MCF 10A (cell line): ENCODE measurements around the gene PHLDA3. TPM values are rescaled to one million over a fixed set of nuclear protein-coding genes. Genes with fewer than 3 reads are reported as not detected.
A peak's percentile ranks its signal among the peaks of the same experiment; 100 is the strongest.

Experiments used
- BruUV-seq: library from RNA; stranded (reverse); fragments of 400-500 nt; replicated peaks from 2 replicates; lab custom pipeline; 2021; lab: Mats Ljungman, UMichigan
- CTCF ChIA-PET: fragments of 300-600 bp; sonication (Branson Sonifier 250); formaldehyde crosslinking; extraction: SDS; loops from one replicate; lab custom pipeline; 2021; ENCODE audit warnings: antibody characterized with exemption, inconsistent platforms; lab: Yijun Ruan, JAX
- POLR2A ChIA-PET: fragments of 300-600, 350-650 bp; sonication (Branson Sonifier 250); formaldehyde crosslinking; extraction: SDS; loops from one replicate; lab custom pipeline; 2020; ENCODE audit warnings: antibody characterized with exemption, inconsistent platforms; lab: Yijun Ruan, JAX
- DNase-seq: peaks from one replicate; pipeline ENCODE4 v3.0.0-alpha.2; 2018; ENCODE audit not compliant: unreplicated experiment
- H3K27ac Mint-ChIP-seq: one replicate; pipeline ENCODE4 v1.8.0; 2022; ENCODE audit warnings: mild to moderate bottlenecking, low read depth, mixed read lengths; ENCODE audit not compliant: unreplicated experiment
- H3K27me3 Mint-ChIP-seq: one replicate; pipeline ENCODE4 v1.8.0; 2022; ENCODE audit warnings: mixed read lengths; ENCODE audit not compliant: insufficient read depth, unreplicated experiment
- H3K36me3 Mint-ChIP-seq: one replicate; pipeline ENCODE4 v1.8.0; 2022; ENCODE audit warnings: mild to moderate bottlenecking, moderate library complexity, mixed read lengths; ENCODE audit not compliant: insufficient read depth, unreplicated experiment
- H3K4me1 Mint-ChIP-seq: one replicate; pipeline ENCODE4 v1.8.0; 2022; ENCODE audit warnings: mixed read lengths; ENCODE audit not compliant: insufficient read depth, unreplicated experiment
- H3K4me3 Mint-ChIP-seq: one replicate; pipeline ENCODE4 v1.8.0; 2022; ENCODE audit warnings: mild to moderate bottlenecking, moderate library complexity, mixed read lengths; ENCODE audit not compliant: unreplicated experiment
- H3K9me3 Mint-ChIP-seq: one replicate; pipeline ENCODE4 v1.8.0; 2022; ENCODE audit warnings: mixed read lengths; ENCODE audit not compliant: unreplicated experiment
- intact Hi-C: fragments of 100-400 bp; cut with micrococcal nuclease; formaldehyde crosslinking; loops from 2 replicates; pipeline ENCODE4 v1.14.1; 2022
- total RNA-seq: library from RNA; stranded (reverse); gene quantifications from 2 replicates; pipeline ENCODE4 v1.2.3, GENCODE V29; 2022
- TF ChIP-seq, protein P1 (sequence below): fragments of 200-600 bp; IDR thresholded peaks from one replicate; pipeline ENCODE4 v1.8.0; 2022; ENCODE audit warnings: antibody characterized with exemption, mild to moderate bottlenecking; ENCODE audit not compliant: unreplicated experiment

The PHLDA3 gene
- total RNA-seq, 1 experiment from 2014 or later = 169 TPM

DNA sequence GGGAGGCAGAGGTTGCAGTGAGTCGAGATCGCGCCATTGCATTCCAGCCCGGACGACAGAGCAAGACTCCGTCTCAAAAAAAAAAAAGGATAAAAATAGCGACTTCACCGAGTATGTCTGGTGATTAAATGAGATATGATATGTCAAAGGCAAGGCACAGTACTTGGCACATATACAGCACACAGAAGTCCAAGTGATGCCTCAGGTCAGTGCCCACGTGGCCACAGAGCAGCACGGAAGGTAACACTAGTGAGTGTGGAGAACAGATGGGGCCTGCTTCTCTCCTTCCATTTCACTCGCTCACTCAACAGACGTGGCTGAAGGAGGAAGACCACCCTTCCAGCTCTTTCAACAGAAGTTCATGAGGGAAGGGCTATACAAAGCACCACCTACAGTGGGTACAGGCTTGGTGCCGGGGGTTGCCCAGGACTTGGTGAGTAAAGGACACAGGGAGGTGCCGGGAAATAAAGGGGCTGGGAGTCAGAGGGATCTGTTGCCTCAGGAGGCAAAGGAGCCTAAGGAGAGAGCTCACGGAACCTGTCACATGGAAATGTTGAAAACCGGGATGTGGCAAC is 29.0 kb upstream of the PHLDA3 start:
- TF ChIP-seq, protein P1, sequence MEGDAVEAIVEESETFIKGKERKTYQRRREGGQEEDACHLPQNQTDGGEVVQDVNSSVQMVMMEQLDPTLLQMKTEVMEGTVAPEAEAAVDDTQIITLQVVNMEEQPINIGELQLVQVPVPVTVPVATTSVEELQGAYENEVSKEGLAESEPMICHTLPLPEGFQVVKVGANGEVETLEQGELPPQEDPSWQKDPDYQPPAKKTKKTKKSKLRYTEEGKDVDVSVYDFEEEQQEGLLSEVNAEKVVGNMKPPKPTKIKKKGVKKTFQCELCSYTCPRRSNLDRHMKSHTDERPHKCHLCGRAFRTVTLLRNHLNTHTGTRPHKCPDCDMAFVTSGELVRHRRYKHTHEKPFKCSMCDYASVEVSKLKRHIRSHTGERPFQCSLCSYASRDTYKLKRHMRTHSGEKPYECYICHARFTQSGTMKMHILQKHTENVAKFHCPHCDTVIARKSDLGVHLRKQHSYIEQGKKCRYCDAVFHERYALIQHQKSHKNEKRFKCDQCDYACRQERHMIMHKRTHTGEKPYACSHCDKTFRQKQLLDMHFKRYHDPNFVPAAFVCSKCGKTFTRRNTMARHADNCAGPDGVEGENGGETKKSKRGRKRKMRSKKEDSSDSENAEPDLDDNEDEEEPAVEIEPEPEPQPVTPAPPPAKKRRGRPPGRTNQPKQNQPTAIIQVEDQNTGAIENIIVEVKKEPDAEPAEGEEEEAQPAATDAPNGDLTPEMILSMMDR = no peak
- Mint-ChIP-seq H3K36me3 (peaks cover 53% of the 10 kb centered on the region), H3K9me3 (no peaks in the 10 kb centered on the region), H3K27ac (no peak overlapping the region), H3K4me1 (peaks cover 53% of the 10 kb centered on the region), H3K27me3 (no peaks in the 10 kb centered on the region), H3K4me3 (no peak overlapping the region)
- BruUV-seq = no TSS peak
- intact Hi-C loops = no loop called here
- no peak for DNase-seq
- POLR2A ChIA-PET = interaction anchor here (0.6 to 13.9 kb wide), 5 partner anchors 5 to 232 kb away, joined by 3 to 257 read pairs (median 227); partner anchors contain the start of genes CSRP1 and PHLDA3
- CTCF ChIA-PET = interaction anchor here (0.5 to 70.3 kb wide), 5 partner anchors 6 to 636 kb away, joined by 3 to 3816 read pairs (median 7); partner anchors contain the start of genes CSRP1 and PHLDA3

DNA sequence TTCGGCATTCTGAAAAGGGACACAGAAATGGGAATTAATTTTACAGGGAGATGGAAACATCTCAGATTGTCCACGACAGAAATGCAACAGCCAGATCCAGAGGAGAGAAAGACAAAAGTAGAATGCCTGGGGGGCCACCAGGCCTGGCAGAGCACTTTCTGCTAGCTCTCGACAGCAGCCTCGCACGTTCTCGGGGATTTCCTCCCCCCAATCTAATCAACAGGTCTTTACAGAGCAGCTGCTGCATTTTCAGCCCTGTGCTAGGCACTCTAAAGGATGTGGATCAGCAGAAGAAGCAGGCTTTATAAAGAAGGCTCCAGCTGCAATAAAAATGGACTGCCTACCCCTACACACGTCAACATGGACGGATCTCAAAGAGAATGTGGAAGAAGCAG is 27.3 kb upstream of the PHLDA3 start:
- no peaks in the 10 kb centered on the region for H3K9me3 Mint-ChIP-seq
- H3K27ac Mint-ChIP-seq = peak overlapping the region; percentile 1
- TF ChIP-seq, protein P1 = no peak
- CTCF ChIA-PET = interaction anchor here (0.6 to 70.3 kb wide), 6 partner anchors 8 to 593 kb away, joined by 3 to 3816 read pairs (median 4); partner anchors contain the start of genes CSRP1 and PHLDA3
- no peak for DNase-seq
- no peak overlapping the region for H3K4me3 Mint-ChIP-seq
- no peaks in the 10 kb centered on the region for H3K27me3 Mint-ChIP-seq
- H3K36me3 Mint-ChIP-seq = peaks cover 52% of the 10 kb centered on the region
- POLR2A ChIA-PET = interaction anchor here (0.6 to 13.9 kb wide), 6 partner anchors 7 to 223 kb away, joined by 3 to 257 read pairs (median 6); partner anchors contain the start of gene CSRP1
- BruUV-seq = no TSS peak
- intact Hi-C loops = no loop called here
- peaks cover 50% of the 10 kb centered on the region for H3K4me1 Mint-ChIP-seq

DNA sequence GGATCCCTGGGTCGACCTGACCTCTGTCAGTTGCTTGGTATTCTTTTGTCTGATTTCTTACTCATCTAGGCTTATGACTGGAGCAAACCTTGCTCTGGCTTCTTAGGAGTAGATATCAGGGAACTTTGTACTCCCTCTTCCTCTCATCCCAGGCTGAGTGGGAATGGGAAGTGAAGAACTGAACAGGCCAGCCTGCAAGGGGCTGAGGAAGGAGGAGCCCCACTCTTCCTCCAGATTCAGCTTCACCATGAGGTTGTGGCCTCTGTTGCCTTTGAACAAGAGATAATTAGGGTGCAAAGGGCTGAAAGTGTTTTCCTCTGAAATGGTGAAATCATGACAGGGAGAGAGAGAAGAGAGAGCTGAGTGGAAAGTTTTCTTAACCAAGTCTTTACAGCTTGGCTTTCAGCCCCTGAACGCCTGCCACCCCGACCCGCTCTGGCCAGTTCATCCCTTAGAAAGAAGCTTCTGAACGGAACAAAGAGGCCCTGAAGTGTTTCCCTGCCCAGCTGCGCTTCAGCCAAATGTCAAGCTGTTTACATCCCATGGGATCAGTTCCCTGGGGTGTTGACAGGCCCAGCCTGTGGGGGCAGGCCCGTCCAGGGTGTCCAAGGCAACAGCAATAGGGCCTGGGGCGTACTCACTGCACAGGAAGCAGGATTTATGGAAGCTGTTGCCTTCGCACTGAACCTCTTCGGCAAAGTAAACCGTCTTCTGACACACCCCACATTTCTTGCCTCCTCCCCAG is 26.7 kb upstream of the PHLDA3 start:
- H3K4me1 Mint-ChIP-seq = peaks cover 50% of the 10 kb centered on the region
- ChIA-PET CTCF (interaction anchor here (0.6 to 70.3 kb wide), 6 partner anchors 8 to 592 kb away, joined by 3 to 3816 read pairs (median 4); partner anchors contain the start of genes CSRP1 and PHLDA3), POLR2A (interaction anchor here (0.6 to 13.9 kb wide), 7 partner anchors 7 to 224 kb away, joined by 3 to 257 read pairs (median 5); partner anchors contain the start of genes CSRP1 and PHLDA3)
- no peaks in the 10 kb centered on the region for H3K9me3 Mint-ChIP-seq
- TF ChIP-seq, protein P1 = no peak
- no peak overlapping the region for H3K27ac Mint-ChIP-seq
- DNase-seq = no peak
- intact Hi-C loops = no loop called here
- peaks cover 54% of the 10 kb centered on the region for H3K36me3 Mint-ChIP-seq
- H3K27me3 Mint-ChIP-seq = no peaks in the 10 kb centered on the region
- BruUV-seq = TSS peak; percentile 4
- no peak overlapping the region for H3K4me3 Mint-ChIP-seq
